OCI-LY1 (cell line): ENCODE data around the gene SLCO4A1.

Experiments used
- CTCF ChIP-seq: fragments of 200-600 bp; sonication (generic), shearing (Covaris generic); IDR thresholded peaks from 2 replicates; pipeline ENCODE4 v1.5.1; 2017; ENCODE audit warnings: mild to moderate bottlenecking, antibody characterized with exemption, low read length, moderate library complexity, mixed read lengths
- EZH2 ChIP-seq: fragments of 200-600 bp; sonication (generic), shearing (Covaris generic); IDR thresholded peaks from 2 replicates; pipeline ENCODE4 v1.8.0; 2017; ENCODE audit warnings: borderline replicate concordance, mixed run types, mild to moderate bottlenecking, antibody characterized with exemption, low read length, moderate library complexity, mixed read lengths

DNA sequence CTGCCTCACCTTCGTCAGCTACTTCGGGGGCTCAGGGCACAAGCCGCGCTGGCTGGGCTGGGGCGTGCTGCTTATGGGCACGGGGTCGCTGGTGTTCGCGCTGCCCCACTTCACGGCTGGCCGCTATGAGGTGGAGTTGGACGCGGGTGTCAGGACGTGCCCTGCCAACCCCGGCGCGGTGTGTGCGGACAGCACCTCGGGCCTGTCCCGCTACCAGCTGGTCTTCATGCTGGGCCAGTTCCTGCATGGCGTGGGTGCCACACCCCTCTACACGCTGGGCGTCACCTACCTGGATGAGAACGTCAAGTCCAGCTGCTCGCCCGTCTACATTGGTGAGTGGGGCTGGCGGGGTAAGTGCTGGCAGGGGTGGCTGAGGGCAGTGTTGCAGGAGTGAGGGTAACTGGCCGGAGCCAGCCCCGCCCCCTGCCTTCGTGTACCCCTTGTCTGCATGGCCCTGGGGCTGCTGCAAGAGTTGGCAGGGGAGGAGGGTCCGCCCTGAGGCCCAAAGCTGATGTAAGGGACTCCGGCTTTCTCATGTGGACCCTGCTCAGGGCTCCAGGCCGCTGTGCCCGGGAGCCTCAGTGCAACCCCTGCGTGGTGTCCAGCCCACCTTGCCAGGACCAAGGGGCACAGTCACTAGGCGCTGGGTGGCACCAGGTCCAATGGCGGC, 14.8 kb downstream of the SLCO4A1 start:
- TF ChIP-seq CTCF = no peak
- TF ChIP-seq EZH2 = no peak
